H1 (cell line): ENCODE measurements around the gene OSCP1. TPM values are rescaled to one million over a fixed set of nuclear protein-coding genes. Genes with fewer than 3 reads are reported as not detected.

ENCODE experiments used
- CTCF ChIA-PET: fragments of 300-600 bp; sonication (Branson Sonifier 250); formaldehyde crosslinking; loops from one replicate; lab custom pipeline; 2021; ENCODE audit not compliant: partially characterized antibody; lab: Charles Lee
- POLR2A ChIA-PET: fragments of 300-600 bp; sonication (Branson Sonifier 250); formaldehyde crosslinking; loops from one replicate; lab custom pipeline; 2021; ENCODE audit warnings: inconsistent platforms; ENCODE audit not compliant: partially characterized antibody; lab: Charles Lee
- DNase-seq, 2 experiments: peaks; one replicate each; pipeline versions ENCODE4 v3.0.0 to v3.0.0-alpha.2; 2010 to 2022; ENCODE audit warnings: low spot score in 2 of 2, low read depth in 1 of 2, mixed read lengths in 1 of 2
- FAIRE-seq: peaks from 2 replicates; lab custom pipeline; 2011; peaks lifted over from hg19 to GRCh38; lab: Jason Lieb, UNC
- H2AFZ ChIP-seq: 2 replicates; pipeline ENCODE4 v1.8.1; 2012; ENCODE audit warnings: low read length, inconsistent platforms
- H2AK5ac ChIP-seq: 2 replicates; pipeline ENCODE4 v1.6.1; 2013; ENCODE audit warnings: low read depth, low read length
- H2BK120ac ChIP-seq: replicated peaks from 2 replicates; pipeline ENCODE3; 2013; ENCODE audit warnings: low read depth, low read length, inconsistent platforms
- H2BK12ac ChIP-seq: 2 replicates; pipeline ENCODE4 v1.6.1; 2013; ENCODE audit warnings: low read depth, low read length
- H2BK15ac ChIP-seq: 2 replicates; pipeline ENCODE4 v1.6.1; 2013; ENCODE audit warnings: low read length
- H2BK20ac ChIP-seq: 2 replicates; pipeline ENCODE4 v1.6.1; 2013; ENCODE audit warnings: low read length
- H2BK5ac ChIP-seq: 2 replicates; pipeline ENCODE4 v1.6.1; 2013; ENCODE audit warnings: low read depth, low read length
- H3K14ac ChIP-seq: 2 replicates; pipeline ENCODE4 v1.6.1; 2013; ENCODE audit warnings: inconsistent platforms; ENCODE audit not compliant: insufficient read length
- H3K18ac ChIP-seq: 2 replicates; pipeline ENCODE4 v1.6.1; 2013; ENCODE audit warnings: low read length; ENCODE audit errors: extremely low read depth
- H3K23ac ChIP-seq: 2 replicates; pipeline ENCODE4 v1.6.1; 2013; ENCODE audit warnings: inconsistent platforms; ENCODE audit not compliant: insufficient read length
- H3K23me2 ChIP-seq: 2 replicates; pipeline ENCODE4 v1.6.1; 2013; ENCODE audit warnings: low read depth, low read length
- H3K27ac ChIP-seq: 2 replicates; pipeline ENCODE4 v1.6.1; 2011; ENCODE audit warnings: low read depth, low read length, inconsistent platforms
- H3K27me3 ChIP-seq, 4 experiments: replicated peaks in 1 of 4; 1 replicate in 1 of 4; 2 replicates in 3 of 4; pipeline versions ENCODE4 v1.6.1 to v1.8.1; 2011 to 2013; ENCODE audit warnings: low read length in 3 of 4, mild to moderate bottlenecking in 3 of 4, inconsistent platforms in 2 of 4, mixed read lengths in 2 of 4, moderate library complexity in 1 of 4; ENCODE audit not compliant: control insufficient read depth in 3 of 4, insufficient read depth in 3 of 4; ENCODE audit errors: extremely low read depth in 1 of 4
- H3K36me3 ChIP-seq, 4 experiments: 2 replicates each; pipeline versions ENCODE4 v1.6.1 to v1.8.1; 2011 to 2013; ENCODE audit warnings: mild to moderate bottlenecking in 4 of 4, low read length in 3 of 4, moderate library complexity in 2 of 4, control low read depth in 1 of 4, inconsistent platforms in 1 of 4; ENCODE audit not compliant: insufficient read depth in 4 of 4, control insufficient read depth in 2 of 4
- H3K4ac ChIP-seq: replicated peaks from 2 replicates; pipeline ENCODE3; 2013; ENCODE audit warnings: low read length, low read depth, mixed read lengths, inconsistent platforms; ENCODE audit not compliant: insufficient read length
- H3K4me1 ChIP-seq, 4 experiments: replicated peaks in 1 of 4; 1 replicate in 1 of 4; 2 replicates in 3 of 4; pipeline versions ENCODE4 v1.6.1 to v1.8.1; 2011 to 2013; ENCODE audit warnings: low read length in 3 of 4, inconsistent platforms in 2 of 4, mixed read lengths in 1 of 4; ENCODE audit not compliant: insufficient read depth in 4 of 4, control insufficient read depth in 3 of 4
- H3K4me2 ChIP-seq, 2 experiments: 2 replicates each; pipeline versions ENCODE4 v1.6.1 to v1.8.1; 2011 to 2013; ENCODE audit warnings: low read depth in 2 of 2, low read length in 2 of 2, control low read depth in 1 of 2, inconsistent platforms in 1 of 2, mild to moderate bottlenecking in 1 of 2; ENCODE audit not compliant: insufficient read depth in 1 of 2
- H3K4me3 ChIP-seq, 4 experiments: fragments of 200-600, 300-600 bp in 1 of 4; sonication (generic), shearing (Covaris generic), sonication (Bioruptor Twin) in 1 of 4; 2 replicates each; pipeline versions ENCODE4 v1.5.1 to v1.8.1; 2011 to 2016; ENCODE audit warnings: low read length in 4 of 4, low read depth in 3 of 4, control low read depth in 2 of 4, inconsistent platforms in 2 of 4, mild to moderate bottlenecking in 2 of 4, mixed read lengths in 1 of 4, moderate library complexity in 1 of 4; ENCODE audit not compliant: insufficient read depth in 2 of 4; ENCODE audit errors: extremely low read depth in 1 of 4
- H3K56ac ChIP-seq: replicated peaks from 2 replicates; pipeline ENCODE3; 2013; ENCODE audit warnings: low read depth, mild to moderate bottlenecking, mixed read lengths, low read length, inconsistent platforms; ENCODE audit not compliant: insufficient read length
- H3K79me1 ChIP-seq: 2 replicates; pipeline ENCODE4 v1.6.1; 2013; ENCODE audit warnings: low read depth, low read length, control low read depth
- H3K79me2 ChIP-seq, 2 experiments: 2 replicates each; pipeline versions ENCODE4 v1.6.1 to v1.8.1; 2012 to 2013; ENCODE audit warnings: low read length in 2 of 2, mild to moderate bottlenecking in 2 of 2, inconsistent platforms in 1 of 2; ENCODE audit not compliant: insufficient read depth in 2 of 2, control insufficient read depth in 1 of 2
- H3K9ac ChIP-seq, 4 experiments: replicated peaks in 1 of 4; 1 replicate in 1 of 4; 2 replicates in 3 of 4; pipeline versions ENCODE4 v1.6.1 to v1.8.1; 2011 to 2013; ENCODE audit warnings: low read depth in 3 of 4, low read length in 3 of 4, control low read depth in 2 of 4, mild to moderate bottlenecking in 2 of 4, moderate library complexity in 2 of 4, inconsistent platforms in 1 of 4; ENCODE audit errors: extremely low read depth in 1 of 4
- H3K9me3 ChIP-seq, 2 experiments: 2 replicates each; pipeline versions ENCODE4 v1.6.1 to v1.8.1; 2012 to 2013; ENCODE audit warnings: mild to moderate bottlenecking in 2 of 2, moderate library complexity in 2 of 2, control low read depth in 1 of 2, inconsistent platforms in 1 of 2, low read depth in 1 of 2, low read length in 1 of 2, mixed read lengths in 1 of 2; ENCODE audit not compliant: insufficient read depth in 2 of 2
- H4K20me1 ChIP-seq, 2 experiments: replicated peaks in 1 of 2; 2 replicates each; pipeline versions ENCODE3 to v1.8.1; 2011 to 2013; ENCODE audit warnings: inconsistent platforms in 2 of 2, low read length in 2 of 2, mild to moderate bottlenecking in 1 of 2; ENCODE audit not compliant: insufficient read depth in 2 of 2, control insufficient read depth in 1 of 2
- H4K5ac ChIP-seq: 2 replicates; pipeline ENCODE4 v1.6.1; 2013; ENCODE audit warnings: low read length, low read depth, mixed read lengths, inconsistent platforms; ENCODE audit not compliant: insufficient read length
- H4K8ac ChIP-seq: 2 replicates; pipeline ENCODE4 v1.8.0; 2013; ENCODE audit warnings: mild to moderate bottlenecking, moderate library complexity, low read length, inconsistent platforms; ENCODE audit not compliant: insufficient read depth; ENCODE audit errors: extremely low read depth
- H4K91ac ChIP-seq: replicated peaks from 2 replicates; pipeline ENCODE3; 2013; ENCODE audit warnings: low read length, mixed read lengths, inconsistent platforms; ENCODE audit not compliant: insufficient read length
- RFX5 ChIP-seq: IDR thresholded peaks from 2 replicates; pipeline ENCODE4 v1.6.1; 2011; ENCODE audit warnings: low read depth, low read length, improper control_type of control experiment, borderline replicate concordance
- SIX5 ChIP-seq: IDR thresholded peaks from 2 replicates; pipeline ENCODE4 v1.6.1; 2011; ENCODE audit warnings: mild to moderate bottlenecking, low read depth, low read length
- WGBS, 2 experiments: shearing (Covaris generic) in 1 of 2; methylation state at CpG; one replicate each; pipeline versions ENCODE4 v1.1.6 to v1.1.7; 2013 to 2015; ENCODE audit warnings: low lambda C conversion rate in 2 of 2, mixed read lengths in 2 of 2, inconsistent platforms in 1 of 2, low coverage in 1 of 2, missing lambda C conversion rate in 1 of 2; ENCODE audit not compliant: insufficient replicate concordance in 2 of 2, insufficient coverage in 1 of 2, insufficient read length in 1 of 2; ENCODE audit errors: extremely low coverage in 1 of 2, missing lambda C conversion rate in 1 of 2; 5-methylcytosine and 5-hydroxymethylcytosine counted together
- polyA plus RNA-seq, 7 experiments: library from polyadenylated mRNA; depleted of rRNA in 3 of 7; stranded (reverse) in 5 of 7; unstranded in 2 of 7; fragments of >200 nt in 5 of 7; fragments of 200-250 nt in 2 of 7; gene quantifications; 1 replicate in 5 of 7; 2 replicates in 1 of 7; 4 replicates in 1 of 7; pipeline versions ENCODE4 v1.2.1 to v1.2.3, GENCODE V29; 2011 to 2013; ENCODE audit warnings: missing spikeins in 2 of 7, mixed read lengths in 2 of 7
- total RNA-seq: library from RNA; stranded (reverse); fragmentation: NEBNext Ultra II Directional; extraction: Animal tissue kit (Norgen Biotek cat#: 25700); gene quantifications from 2 replicates; pipeline ENCODE4 v1.2.1, GENCODE V29; 2021

Gene OSCP1
- total and polyA plus RNA-seq, 2 of the 8 experiments (the other 6 are each of a cell fraction or from before 2014, with no cell fraction given): 1.8 to 3.3 TPM

- Histone ChIP-seq H3K23ac (no peak overlapping the region), H4K8ac (no peak overlapping the region), H4K20me1 (no peaks in the 10 kb centered on the region), H3K18ac (no peak overlapping the region), H3K4me1 (peaks cover 0 to 11% (median 10%) of the 10 kb centered on the region in 4 experiments; a peak in 5 of 7 replicates), H3K27me3 (no peaks in the 10 kb centered on the region), H3K56ac (no peak overlapping the region), H3K14ac (no peak overlapping the region), H2BK120ac (no peak overlapping the region), H4K5ac (no peak overlapping the region), H2BK12ac (no peak overlapping the region), H3K36me3 (no peaks in the 10 kb centered on the region; a peak in 2 of 8 replicates), H2AFZ (no peak overlapping the region), H3K4me2 (no peak overlapping the region; a peak in 1 of 4 replicates), H2BK5ac (no peak overlapping the region), H2AK5ac (no peak overlapping the region), H3K79me2 (no peaks in the 10 kb centered on the region), H3K23me2 (peaks cover 7% of the 10 kb centered on the region), H3K79me1 (no peaks in the 10 kb centered on the region), H4K91ac (no peak overlapping the region), H3K9me3 (no peaks in the 10 kb centered on the region), H2BK15ac (no peak overlapping the region), H2BK20ac (no peak overlapping the region), H3K9ac (no peak overlapping the region), H3K4ac (no peak overlapping the region), H3K27ac (no peak overlapping the region), H3K4me3 (no peak overlapping the region)
- ChIA-PET CTCF (interaction anchor here (0.8 to 1.6 kb wide), 4 partner anchors 20 to 1258 kb away, joined by 3 to 5 read pairs (median 3); no protein-coding TSS in a partner anchor), POLR2A (interaction anchor here (0.6 to 1.8 kb wide), 4 partner anchors 10 to 1015 kb away, joined by 3 to 8 read pairs (median 4); partner anchors contain the start of gene MRPS15)
- TF ChIP-seq SIX5: no peak
- no peak for TF ChIP-seq RFX5
- FAIRE-seq (no peak), DNase-seq (no peak)
- 91% methylated on average over 4 of the region's 4 CpGs; no CpG with 5 or more reads in 1 of the 2 experiments for WGBS, 2 experiments
These were observed 47.8 kb downstream of the OSCP1 start for GRCh38 chr1:36402504-36402890.
